Psoas muscle (tissue), 8 donors: ENCODE data around the gene UGGT1. TPM values are rescaled to one million over a fixed set of nuclear protein-coding genes. Genes with fewer than 3 reads are reported as not detected.
A peak's percentile ranks its signal among the peaks of the same experiment; 100 is the strongest.

Experiments
- ATAC-seq, 4 donors: fragments of 200-7000 bp; cut with Tn5 transposase; one replicate each; pipeline ENCODE4 v1.9.1; 2020; ENCODE audit warnings: moderate library complexity in 3 of 4, mild to moderate bottlenecking in 2 of 4
- DNase-seq, 2 donors: peaks; one replicate each; pipeline ENCODE4 v3.0.0-alpha.2; 2020
- H3K27ac ChIP-seq: fragments of 200-600 bp; one replicate; pipeline ENCODE4 v1.8.0; 2022
- H3K27me3 ChIP-seq, 3 donors: fragments of 200-600 bp in 1 of 3; one replicate each; pipeline versions ENCODE4 v1.6.1 to v1.8.0; 2013 to 2022; ENCODE audit warnings: low read length in 2 of 3, mild to moderate bottlenecking in 2 of 3, moderate library complexity in 1 of 3; ENCODE audit not compliant: insufficient read depth in 3 of 3
- H3K36me3 ChIP-seq, 2 donors: fragments of 200-600 bp in 1 of 2; one replicate each; pipeline versions ENCODE4 v1.6.1 to v1.8.0; 2013 to 2022; ENCODE audit warnings: low read depth in 1 of 2, mild to moderate bottlenecking in 1 of 2, moderate library complexity in 1 of 2; ENCODE audit not compliant: insufficient read depth in 1 of 2
- H3K4me1 ChIP-seq: fragments of 200-600 bp; one replicate; pipeline ENCODE4 v1.8.0; 2022
- H3K4me3 ChIP-seq: fragments of 200-600 bp; one replicate; pipeline ENCODE4 v1.8.0; 2022; ENCODE audit warnings: mild to moderate bottlenecking
- H3K9me3 ChIP-seq: fragments of 200-600 bp; one replicate; pipeline ENCODE4 v1.8.0; 2022
- WGBS, 3 donors: extraction: QIAGEN DNeasy Blood & Tissue Kit; methylation state at CpG; one replicate each; pipeline versions ENCODE4 v1.1.6 to v1.1.7; 2013; 5-methylcytosine and 5-hydroxymethylcytosine counted together
- intact Hi-C, 2 donors: fragments of 100-400 bp; cut with DNase I; formaldehyde crosslinking; loops; one replicate each; pipeline versions ENCODE4 v1.11.0 to v1.14.2; 2022
- polyA plus RNA-seq, 3 donors: library from polyadenylated mRNA; stranded (reverse); fragments of 200-250 nt; gene quantifications; one replicate each; pipeline ENCODE4 v1.2.3, GENCODE V29; 2013
- total RNA-seq, 4 donors: library from RNA; stranded (reverse); fragmentation: NEBNext Ultra II Directional in 2 of 4; extraction: Animal tissue kit (Norgen Biotek cat#: 25700) in 2 of 4; gene quantifications; one replicate each; pipeline versions ENCODE4 v1.2.1 to v1.2.4, GENCODE V29; 2021 to 2023
- TF ChIP-seq, protein P1 (sequence below): fragments of 200-600 bp; IDR thresholded peaks from one replicate; pipeline ENCODE4 v1.8.0; 2022; ENCODE audit warnings: antibody characterized with exemption
- donor health status: healthy with polysubstance abuse.
- donor health status: DM: no; HTN: no; CAD: no; lungs with moderate emphysema.
- donor health status: Bipolar disorder and iron deficiency.
- donor health status: healthy.
- donor health status: DM: yes; HTN: yes; CAD: no.
- donor health status: DM: no; HTN: no; CAD: no.
- donor health status: DM: no; HTN: no; CAD: no.
- donor health status: DM: yes; HTN: yes; CAD: no.

UGGT1 gene
- total and polyA plus RNA-seq, 7 donors, result 11.1 to 41.7 (median 32.1) TPM

DNA sequence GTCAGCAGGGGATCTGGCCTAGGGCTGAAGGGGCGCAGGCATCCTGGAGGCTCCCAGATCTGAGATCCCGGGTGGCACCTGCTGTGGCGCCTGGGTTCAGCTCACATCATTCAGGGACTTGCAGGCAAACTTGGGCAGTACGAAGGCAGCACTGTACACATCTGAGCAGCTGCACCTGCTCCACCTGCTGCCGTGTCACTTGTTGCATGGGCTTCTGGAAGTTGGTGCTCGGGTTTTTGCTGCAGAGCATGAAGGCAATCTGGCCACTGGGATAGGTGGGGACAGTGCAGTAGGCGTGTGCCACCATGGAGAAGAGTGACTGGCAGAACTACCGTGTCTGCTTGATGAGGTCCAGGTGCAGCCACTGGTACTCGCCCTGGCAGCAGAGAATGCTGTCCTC, 48.6 kb downstream of the UGGT1 start:
- TF ChIP-seq, protein P1, sequence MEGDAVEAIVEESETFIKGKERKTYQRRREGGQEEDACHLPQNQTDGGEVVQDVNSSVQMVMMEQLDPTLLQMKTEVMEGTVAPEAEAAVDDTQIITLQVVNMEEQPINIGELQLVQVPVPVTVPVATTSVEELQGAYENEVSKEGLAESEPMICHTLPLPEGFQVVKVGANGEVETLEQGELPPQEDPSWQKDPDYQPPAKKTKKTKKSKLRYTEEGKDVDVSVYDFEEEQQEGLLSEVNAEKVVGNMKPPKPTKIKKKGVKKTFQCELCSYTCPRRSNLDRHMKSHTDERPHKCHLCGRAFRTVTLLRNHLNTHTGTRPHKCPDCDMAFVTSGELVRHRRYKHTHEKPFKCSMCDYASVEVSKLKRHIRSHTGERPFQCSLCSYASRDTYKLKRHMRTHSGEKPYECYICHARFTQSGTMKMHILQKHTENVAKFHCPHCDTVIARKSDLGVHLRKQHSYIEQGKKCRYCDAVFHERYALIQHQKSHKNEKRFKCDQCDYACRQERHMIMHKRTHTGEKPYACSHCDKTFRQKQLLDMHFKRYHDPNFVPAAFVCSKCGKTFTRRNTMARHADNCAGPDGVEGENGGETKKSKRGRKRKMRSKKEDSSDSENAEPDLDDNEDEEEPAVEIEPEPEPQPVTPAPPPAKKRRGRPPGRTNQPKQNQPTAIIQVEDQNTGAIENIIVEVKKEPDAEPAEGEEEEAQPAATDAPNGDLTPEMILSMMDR, result no peak
- no peak for DNase-seq
- WGBS, 3 donors, result 91 to 96% (median 92%) methylated on average over 9 of the region's 9 CpGs
- peaks cover 10 to 99% of the 10 kb centered on the region in 2 donors for H3K36me3 ChIP-seq
- no peak overlapping the region for H3K27ac ChIP-seq
- no peaks in the 10 kb centered on the region for H3K27me3 ChIP-seq
- H3K4me3 ChIP-seq, result no peak overlapping the region
- intact Hi-C loops, result no loop called here
- no peaks in the 10 kb centered on the region for H3K4me1 ChIP-seq
- ATAC-seq, result no peak
- no peaks in the 10 kb centered on the region for H3K9me3 ChIP-seq

DNA sequence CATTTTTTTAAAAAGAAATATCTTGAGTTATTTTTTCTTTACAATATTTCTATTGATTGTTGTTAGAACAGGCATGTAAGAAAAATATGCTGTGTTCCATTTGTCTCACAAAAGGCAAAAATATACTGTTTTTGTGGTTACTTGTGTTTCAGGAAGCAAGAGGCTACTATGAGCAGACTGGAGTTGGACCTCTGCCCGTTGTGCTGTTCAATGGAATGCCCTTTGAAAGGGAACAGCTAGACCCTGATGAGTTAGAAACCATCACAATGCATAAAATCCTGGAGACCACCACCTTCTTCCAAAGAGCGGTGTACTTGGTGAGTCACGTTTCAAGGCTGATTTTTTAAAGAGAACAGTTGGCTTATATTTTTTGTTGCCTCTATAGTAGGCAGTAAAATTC, 54.7 kb downstream of the UGGT1 start:
- H3K4me1 ChIP-seq, result no peaks in the 10 kb centered on the region
- 86 to 92% (median 86%) methylated on average over 3 of the region's 3 CpGs for WGBS, 3 donors
- ATAC-seq (no peak), DNase-seq (no peak)
- TF ChIP-seq, protein P1, result no peak
- H3K9me3 ChIP-seq, result no peaks in the 10 kb centered on the region
- no peak overlapping the region for H3K4me3 ChIP-seq
- intact Hi-C loops, result no loop called here
- H3K36me3 ChIP-seq, result peaks cover 13 to 93% of the 10 kb centered on the region in 2 donors
- no peak overlapping the region for H3K27ac ChIP-seq
- H3K27me3 ChIP-seq, result no peaks in the 10 kb centered on the region

DNA sequence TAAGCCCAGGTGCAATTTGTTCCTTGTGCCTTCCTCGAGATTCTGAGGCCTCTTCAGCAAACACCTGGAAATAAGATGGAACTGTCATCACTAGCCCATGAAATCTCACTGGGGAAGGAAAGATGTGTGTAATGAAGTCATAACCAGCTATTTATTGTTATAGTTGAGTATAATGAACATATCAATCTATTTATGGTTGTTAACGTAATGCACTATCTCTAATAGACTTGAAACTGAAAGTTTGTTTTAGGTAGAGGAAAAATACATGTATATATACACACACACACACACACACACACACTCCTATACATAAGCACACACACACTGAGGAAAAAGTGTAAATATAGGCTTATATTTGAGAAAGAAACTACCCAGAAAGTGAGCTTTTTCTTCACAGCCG, 62.8 kb downstream of the UGGT1 start:
- peaks cover 9 to 91% of the 10 kb centered on the region in 2 donors for H3K36me3 ChIP-seq
- intact Hi-C loops, result no loop called here

DNA sequence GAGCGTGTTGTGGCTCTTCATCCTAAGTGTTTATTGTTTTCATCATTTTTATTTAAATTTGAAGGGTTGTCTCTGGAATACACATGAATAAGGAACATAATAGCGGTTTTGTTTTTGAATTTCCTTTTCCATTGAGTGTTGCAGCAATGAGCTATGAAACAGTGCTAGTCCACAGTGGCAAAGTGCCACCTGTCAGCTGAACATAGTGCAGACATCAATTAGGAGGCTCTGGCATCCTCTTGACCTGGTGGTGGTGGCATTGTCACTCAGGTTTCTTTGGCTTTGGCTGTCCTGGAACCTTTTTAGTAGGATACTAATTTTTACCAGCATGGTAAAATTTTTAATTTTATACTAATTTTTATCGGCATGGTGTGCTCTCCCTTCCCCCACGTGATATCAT, 63.2 kb downstream of the UGGT1 start:
- 93 to 96% (median 96%) methylated on average over 4 of the region's 4 CpGs for WGBS, 3 donors
- no peak for DNase-seq
- Histone ChIP-seq H3K27me3 (no peaks in the 10 kb centered on the region), H3K27ac (no peak overlapping the region), H3K36me3 (peaks cover 6 to 89% of the 10 kb centered on the region in 2 donors), H3K4me3 (no peak overlapping the region), H3K4me1 (no peaks in the 10 kb centered on the region), H3K9me3 (no peaks in the 10 kb centered on the region)
- peak in 2 of 4 donors; percentile 58 to 72 for ATAC-seq
- TF ChIP-seq, protein P1, result no peak
- intact Hi-C loops, result no loop called here

More for the DNA sequence above, 62.8 kb downstream of the UGGT1 start:
- TF ChIP-seq, protein P1, result no peak
- ATAC-seq (no peak), DNase-seq (no peak)
- Histone ChIP-seq H3K27ac (no peak overlapping the region), H3K4me3 (no peak overlapping the region), H3K27me3 (no peaks in the 10 kb centered on the region), H3K4me1 (no peaks in the 10 kb centered on the region), H3K9me3 (no peaks in the 10 kb centered on the region)
- 81 to 98% (median 89%) methylated on average over 3 of the region's 3 CpGs for WGBS, 3 donors

DNA sequence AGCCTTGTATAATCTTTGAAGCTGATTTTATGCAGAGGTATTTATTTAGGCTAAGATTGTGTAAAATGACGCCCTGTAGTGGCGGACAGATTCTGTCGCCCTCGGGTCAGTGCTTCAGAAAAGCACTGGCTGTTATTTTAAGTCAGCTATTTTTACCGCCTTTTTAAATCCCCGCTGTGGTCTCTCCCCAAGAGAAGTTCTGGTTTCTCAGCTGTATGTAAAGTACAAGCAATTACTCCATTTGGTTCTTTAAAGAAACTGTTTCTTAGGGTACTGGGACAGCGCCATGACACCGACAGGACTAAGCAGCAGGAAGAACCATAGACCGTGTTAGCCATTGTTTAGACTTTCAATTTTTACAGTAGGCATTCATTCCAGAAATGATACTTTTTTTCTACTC, 65.0 kb downstream of the UGGT1 start:
- no peaks in the 10 kb centered on the region for H3K27me3 ChIP-seq
- no peaks in the 10 kb centered on the region for H3K9me3 ChIP-seq
- 70 to 84% (median 83%) methylated on average over 9 of the region's 9 CpGs for WGBS, 3 donors
- intact Hi-C loops, result no loop called here
- peaks cover 11 to 92% of the 10 kb centered on the region in 2 donors for H3K36me3 ChIP-seq
- H3K4me1 ChIP-seq, result no peaks in the 10 kb centered on the region
- TF ChIP-seq, protein P1, result no peak
- no peak for ATAC-seq
- no peak for DNase-seq
- no peak overlapping the region for H3K4me3 ChIP-seq
- no peak overlapping the region for H3K27ac ChIP-seq
